HUES6 (cell line): ENCODE measurements around the gene TXNIP.
A peak's percentile ranks its signal among the peaks of the same experiment; 100 is the strongest.

Source experiments
- H3K27ac ChIP-seq: 2 replicates; pipeline ENCODE4 v1.7.0; 2013; ENCODE audit warnings: low read depth, mild to moderate bottlenecking, low read length, inconsistent platforms
- H3K27me3 ChIP-seq: 2 replicates; pipeline ENCODE4 v1.6.1; 2013; ENCODE audit warnings: low read length; ENCODE audit not compliant: control insufficient read depth, insufficient read depth
- H3K36me3 ChIP-seq: 2 replicates; pipeline ENCODE4 v1.6.1; 2013; ENCODE audit warnings: low read length; ENCODE audit not compliant: control insufficient read depth, insufficient read depth
- H3K4me1 ChIP-seq: 2 replicates; pipeline ENCODE4 v1.6.1; 2013; ENCODE audit warnings: low read length; ENCODE audit not compliant: control insufficient read depth, insufficient read depth
- H3K4me3 ChIP-seq: 2 replicates; pipeline ENCODE4 v1.5.1; 2013; ENCODE audit warnings: low read depth, low read length
- H3K9ac ChIP-seq: one replicate; pipeline ENCODE4 v1.6.1; 2013; ENCODE audit warnings: mild to moderate bottlenecking, low read length
- H3K9me3 ChIP-seq: 2 replicates; pipeline ENCODE4 v1.6.1; 2013; ENCODE audit warnings: low read depth, low read length; ENCODE audit not compliant: control insufficient read depth, insufficient read depth

TXNIP gene

GRCh38 chr1:145972580-145972979 is 23.8 kb downstream of the TXNIP start:
- Histone ChIP-seq H3K27ac (no peak overlapping the region), H3K9me3 (no peaks in the 10 kb centered on the region), H3K4me1 (peaks cover 7% of the 10 kb centered on the region), H3K27me3 (no peaks in the 10 kb centered on the region), H3K4me3 (no peak overlapping the region), H3K36me3 (no peaks in the 10 kb centered on the region), H3K9ac (no peak overlapping the region)

- peaks cover 18% of the 10 kb centered on the region for H3K27me3 ChIP-seq
- H3K27ac ChIP-seq, result no peak overlapping the region
- peaks cover 15% of the 10 kb centered on the region for H3K4me1 ChIP-seq
- no peak overlapping the region for H3K9ac ChIP-seq
- 0 out of 2 replicates have a peak, but pooled peaks cover 2% of the 10 kb centered on the region for H3K9me3 ChIP-seq
- H3K4me3 ChIP-seq, result no peak overlapping the region
- no peaks in the 10 kb centered on the region for H3K36me3 ChIP-seq
These were observed 29.1 kb downstream of the TXNIP start for GRCh38 chr1:145967288-145967687.

- H3K4me1 ChIP-seq, result peaks cover 20% of the 10 kb centered on the region
- H3K4me3 ChIP-seq, result peak overlapping the region; percentile 61
- H3K9me3 ChIP-seq, result 0 out of 2 replicates have a peak, but pooled peaks cover 2% of the 10 kb centered on the region
- no peak overlapping the region for H3K9ac ChIP-seq
- H3K27me3 ChIP-seq, result peaks cover 37% of the 10 kb centered on the region
- no peaks in the 10 kb centered on the region for H3K36me3 ChIP-seq
- no peak overlapping the region for H3K27ac ChIP-seq
These were observed 31.1 kb downstream of the TXNIP start for GRCh38 chr1:145965119-145965744.

- Histone ChIP-seq H3K36me3 (no peaks in the 10 kb centered on the region), H3K9ac (peak within 1 kb of the TSS; percentile 14), H3K9me3 (0 out of 2 replicates have a peak, but pooled peaks cover 2% of the 10 kb centered on the region), H3K4me3 (peak within 1 kb of the TSS; percentile 61), H3K4me1 (peaks cover 26% of the 10 kb centered on the region), H3K27ac (no peak within 1 kb of the TSS), H3K27me3 (peaks cover 44% of the 10 kb centered on the region)
These were observed 31.9 kb downstream of the TXNIP start, which contains the start of the genes ANKRD34A and POLR3GL for GRCh38 chr1:145964328-145965118. Gene ANKRD34A, minus strand, starts transcription at chr1:145964575. Its CDS starts 2,816 bp downstream, at chr1:145961759. Gene POLR3GL, plus strand, starts transcription at chr1:145964690. Its CDS starts 10,176 bp downstream, at chr1:145974866.

GRCh38 chr1:145963265-145964019 is 32.9 kb downstream of the TXNIP start:
- H3K4me3 ChIP-seq, result peak overlapping the region; percentile 83
- peaks cover 55% of the 10 kb centered on the region for H3K27me3 ChIP-seq
- H3K27ac ChIP-seq, result no peak overlapping the region
- 0 out of 2 replicates have a peak, but pooled peaks cover 2% of the 10 kb centered on the region for H3K9me3 ChIP-seq
- peak overlapping the region; percentile 14 for H3K9ac ChIP-seq
- peaks cover 26% of the 10 kb centered on the region for H3K4me1 ChIP-seq
- H3K36me3 ChIP-seq, result no peaks in the 10 kb centered on the region

- H3K27me3 ChIP-seq, result peaks cover 59% of the 10 kb centered on the region
- H3K9ac ChIP-seq, result peak overlapping the region; percentile 25
- H3K36me3 ChIP-seq, result no peaks in the 10 kb centered on the region
- no peak overlapping the region for H3K27ac ChIP-seq
- H3K4me3 ChIP-seq, result peak overlapping the region; percentile 83
- H3K4me1 ChIP-seq, result peaks cover 30% of the 10 kb centered on the region
- H3K9me3 ChIP-seq, result 0 out of 2 replicates have a peak, but pooled peaks cover 2% of the 10 kb centered on the region
These were observed 33.9 kb downstream of the TXNIP start for GRCh38 chr1:145962157-145963102.

GRCh38 chr1:145961425-145962156 is 34.8 kb downstream of the TXNIP start:
- Histone ChIP-seq H3K27me3 (peaks cover 68% of the 10 kb centered on the region), H3K4me3 (peak overlapping the region; percentile 83), H3K9ac (peak overlapping the region; percentile 30), H3K27ac (no peak overlapping the region), H3K36me3 (no peaks in the 10 kb centered on the region), H3K9me3 (no peaks in the 10 kb centered on the region), H3K4me1 (peaks cover 30% of the 10 kb centered on the region)

- no peaks in the 10 kb centered on the region for H3K36me3 ChIP-seq
- H3K4me3 ChIP-seq, result peak overlapping the region; percentile 83
- peaks cover 73% of the 10 kb centered on the region for H3K27me3 ChIP-seq
- H3K9me3 ChIP-seq, result no peaks in the 10 kb centered on the region
- no peak overlapping the region for H3K27ac ChIP-seq
- H3K4me1 ChIP-seq, result peaks cover 30% of the 10 kb centered on the region
- H3K9ac ChIP-seq, result peak overlapping the region; percentile 30
These were observed 35.3 kb downstream of the TXNIP start for GRCh38 chr1:145961109-145961424.

- Histone ChIP-seq H3K27ac (no peak overlapping the region), H3K4me1 (peaks cover 30% of the 10 kb centered on the region), H3K9ac (peak overlapping the region; percentile 30), H3K36me3 (no peaks in the 10 kb centered on the region), H3K4me3 (peak overlapping the region; percentile 83), H3K27me3 (peaks cover 78% of the 10 kb centered on the region), H3K9me3 (no peaks in the 10 kb centered on the region)
These were observed 35.8 kb downstream of the TXNIP start for GRCh38 chr1:145960468-145961108.
